ENCODE measurements around the gene TPRG1L.

- no peak for TF ChIP-seq CTCF (conservative IDR thresholded peaks at IDR 0.05; ENCODE audit: low read depth in 2 of 2)
- TF ChIP-seq REST (IDR thresholded peaks at IDR 0.05; ENCODE audit: unreplicated experiment): no peak
- TF ChIP-seq ZNF114 (CRISPR knock-in tag; IDR thresholded peaks at IDR 0.05): no peak
- TF ChIP-seq POLR2AphosphoS5 (IDR thresholded peaks at IDR 0.05; ENCODE audit: low read depth): no peak
- TF ChIP-seq JUNB (IDR thresholded peaks at IDR 0.05; ENCODE audit: unreplicated experiment): no peak
- TF ChIP-seq EZH2phosphoT487 (IDR thresholded peaks at IDR 0.05; ENCODE audit: unreplicated experiment): no peak
- no peak for TF ChIP-seq CREB1 (CRISPR knock-in tag; IDR thresholded peaks at IDR 0.05; ENCODE audit: low read depth)
These were observed 34.6 kb upstream of the TPRG1L start for GRCh38 chr1:3590139-3590763.
